Esophagus muscularis mucosa (tissue), 3 donors: ENCODE measurements around the gene PGA4.

Experiments
- POLR2AphosphoS5 ChIP-seq, 2 donors: sonication (generic); formaldehyde crosslinking; IDR thresholded peaks; one replicate each; pipeline ENCODE4 v1.6.1; 2017; ENCODE audit warnings: antibody characterized with exemption in 2 of 2
- TF ChIP-seq, protein P1 (sequence below), 3 experiments: fragments of 200-600 bp in 2 of 3; fragments of 450-650 bp in 1 of 3; sonication (generic) in 2 of 3; IDR thresholded peaks; one replicate each; pipeline ENCODE4 v1.5.1; 2017 to 2019; ENCODE audit warnings: antibody characterized with exemption in 3 of 3, mild to moderate bottlenecking in 2 of 3, moderate library complexity in 1 of 3

- TF ChIP-seq, protein P1, sequence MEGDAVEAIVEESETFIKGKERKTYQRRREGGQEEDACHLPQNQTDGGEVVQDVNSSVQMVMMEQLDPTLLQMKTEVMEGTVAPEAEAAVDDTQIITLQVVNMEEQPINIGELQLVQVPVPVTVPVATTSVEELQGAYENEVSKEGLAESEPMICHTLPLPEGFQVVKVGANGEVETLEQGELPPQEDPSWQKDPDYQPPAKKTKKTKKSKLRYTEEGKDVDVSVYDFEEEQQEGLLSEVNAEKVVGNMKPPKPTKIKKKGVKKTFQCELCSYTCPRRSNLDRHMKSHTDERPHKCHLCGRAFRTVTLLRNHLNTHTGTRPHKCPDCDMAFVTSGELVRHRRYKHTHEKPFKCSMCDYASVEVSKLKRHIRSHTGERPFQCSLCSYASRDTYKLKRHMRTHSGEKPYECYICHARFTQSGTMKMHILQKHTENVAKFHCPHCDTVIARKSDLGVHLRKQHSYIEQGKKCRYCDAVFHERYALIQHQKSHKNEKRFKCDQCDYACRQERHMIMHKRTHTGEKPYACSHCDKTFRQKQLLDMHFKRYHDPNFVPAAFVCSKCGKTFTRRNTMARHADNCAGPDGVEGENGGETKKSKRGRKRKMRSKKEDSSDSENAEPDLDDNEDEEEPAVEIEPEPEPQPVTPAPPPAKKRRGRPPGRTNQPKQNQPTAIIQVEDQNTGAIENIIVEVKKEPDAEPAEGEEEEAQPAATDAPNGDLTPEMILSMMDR (IDR thresholded peaks at IDR 0.05): no peak
- no peak for TF ChIP-seq POLR2AphosphoS5 (IDR thresholded peaks at IDR 0.05)
Observed at GRCh38 chr11:61278001-61278470, 55.9 kb downstream of the PGA4 start.
